SIG-M5 (cell line): ENCODE measurements around the gene SPRN.
"Not testable (repeated sequence)": the region's sequence is repeated elsewhere in the genome, so short reads cannot be mapped to it uniquely, and the experiment has no call there.

Experiments used
- DNase-seq: peaks from one replicate; lab custom pipeline; 2025; lab: John Stamatoyannopoulos, UW

Gene SPRN

GRCh38 chr10:133456041-133456951, 31.9 kb upstream of the SPRN start:
- no peak for DNase-seq

- no peak for DNase-seq
These were observed 31.2 kb upstream of the SPRN start for GRCh38 chr10:133455611-133456031.

DNA sequence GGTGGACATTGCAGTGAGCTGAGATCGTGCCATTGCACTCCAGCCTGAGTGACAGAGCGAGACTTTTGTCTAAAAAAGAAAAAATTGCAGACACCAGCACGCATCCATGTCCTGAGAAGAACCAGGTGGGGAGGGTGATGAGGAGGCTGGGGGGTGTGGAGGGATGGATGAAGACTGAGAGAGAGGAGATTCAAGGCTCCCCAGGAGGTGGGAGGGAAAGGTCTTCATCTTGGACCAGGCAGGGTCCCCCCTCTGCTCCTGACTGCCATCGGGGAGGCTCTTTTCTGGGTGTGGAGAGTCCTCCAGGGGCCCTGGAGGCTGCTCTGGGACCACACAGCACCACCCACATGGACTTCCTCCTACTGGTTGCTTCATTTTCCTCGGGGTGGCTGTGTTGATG, 30.8 kb upstream of the SPRN start:
- DNase-seq, result no peak

DNA sequence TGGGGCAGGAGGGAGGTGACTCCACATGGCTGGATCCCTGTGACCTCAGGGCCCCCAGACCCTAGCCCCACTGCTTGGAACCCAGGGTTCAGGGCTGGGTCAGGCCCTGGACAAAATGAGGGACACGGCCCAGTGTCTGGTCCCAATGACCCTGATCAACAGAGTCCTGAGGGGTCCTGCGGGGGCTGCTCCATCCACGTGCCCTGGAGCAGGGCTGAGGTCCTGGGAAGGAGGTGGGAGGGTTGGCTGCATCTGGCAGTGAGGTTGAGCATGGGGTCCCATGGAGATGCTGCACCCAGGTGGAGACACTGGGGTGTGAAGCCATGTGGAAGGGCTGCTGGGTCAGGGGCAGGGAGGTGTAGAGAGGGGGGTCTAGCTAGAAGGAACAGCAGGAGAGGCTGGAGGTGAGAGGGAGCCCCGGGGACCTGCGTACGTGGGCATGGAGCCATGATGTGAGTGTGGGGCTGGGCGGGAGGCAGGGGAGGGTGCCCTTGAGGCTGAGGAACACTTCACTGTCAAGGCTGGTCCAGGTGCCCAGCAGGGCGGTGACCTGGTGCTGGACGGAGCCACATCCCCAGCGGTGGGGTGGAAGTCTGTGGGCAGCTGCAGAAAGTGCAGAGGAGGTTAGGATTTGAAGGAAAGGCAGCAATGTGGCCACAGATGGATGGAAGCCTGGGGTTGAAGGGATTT, 29.9 kb upstream of the SPRN start:
- DNase-seq, result no peak

- no peak for DNase-seq
These were observed 29.2 kb upstream of the SPRN start, which contains the start of gene SCART1 for GRCh38 chr10:133453516-133454203. SCART1 (plus strand) TSS chr10:133453945; CDS start chr10:133453998, 53 bp downstream.

DNA sequence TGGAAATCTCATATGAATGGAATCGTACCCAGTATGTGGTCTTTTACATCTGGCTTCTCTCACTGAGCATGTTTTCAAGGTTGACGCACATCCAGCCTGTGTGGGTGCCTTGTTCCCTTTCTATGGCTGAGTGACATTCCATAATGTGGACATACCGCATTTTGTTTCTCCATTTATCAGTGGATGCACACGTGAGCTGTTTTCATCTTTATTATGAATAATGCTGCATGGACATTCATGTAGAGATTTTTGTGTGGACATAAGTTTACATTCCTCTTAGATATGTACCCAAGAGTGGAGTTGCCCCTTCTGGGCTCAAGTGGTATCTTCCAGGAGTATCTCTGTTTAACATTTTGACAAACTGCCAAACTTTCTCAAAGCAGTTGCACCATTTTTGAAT, 28.0 kb upstream of the SPRN start:
- no peak for DNase-seq

- DNase-seq, result no peak
These were observed 26.9 kb upstream of the SPRN start for GRCh38 chr10:133451346-133451745.

GRCh38 chr10:133448120-133448519, 23.7 kb upstream of the SPRN start:
- DNase-seq, result no peak

DNA sequence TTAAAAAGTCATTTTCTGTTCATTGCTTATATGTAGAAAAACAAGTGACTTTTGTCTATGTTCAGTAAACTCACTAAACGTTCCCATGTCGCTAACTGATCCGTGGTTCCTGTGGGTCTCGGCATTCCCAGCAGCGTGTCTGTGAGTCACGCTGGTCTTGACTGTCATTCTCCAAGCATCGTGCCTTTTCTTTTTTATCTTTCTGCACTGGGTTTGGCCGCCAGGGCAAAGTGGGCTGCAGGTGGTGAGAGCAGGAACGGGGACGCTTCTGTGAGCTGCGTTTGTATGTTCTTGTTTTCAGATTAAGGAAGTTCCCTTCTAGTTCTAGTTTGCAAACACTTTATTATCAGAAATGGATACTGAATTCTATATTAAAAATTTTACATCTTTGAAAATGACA, 22.6 kb upstream of the SPRN start:
- no peak for DNase-seq

DNA sequence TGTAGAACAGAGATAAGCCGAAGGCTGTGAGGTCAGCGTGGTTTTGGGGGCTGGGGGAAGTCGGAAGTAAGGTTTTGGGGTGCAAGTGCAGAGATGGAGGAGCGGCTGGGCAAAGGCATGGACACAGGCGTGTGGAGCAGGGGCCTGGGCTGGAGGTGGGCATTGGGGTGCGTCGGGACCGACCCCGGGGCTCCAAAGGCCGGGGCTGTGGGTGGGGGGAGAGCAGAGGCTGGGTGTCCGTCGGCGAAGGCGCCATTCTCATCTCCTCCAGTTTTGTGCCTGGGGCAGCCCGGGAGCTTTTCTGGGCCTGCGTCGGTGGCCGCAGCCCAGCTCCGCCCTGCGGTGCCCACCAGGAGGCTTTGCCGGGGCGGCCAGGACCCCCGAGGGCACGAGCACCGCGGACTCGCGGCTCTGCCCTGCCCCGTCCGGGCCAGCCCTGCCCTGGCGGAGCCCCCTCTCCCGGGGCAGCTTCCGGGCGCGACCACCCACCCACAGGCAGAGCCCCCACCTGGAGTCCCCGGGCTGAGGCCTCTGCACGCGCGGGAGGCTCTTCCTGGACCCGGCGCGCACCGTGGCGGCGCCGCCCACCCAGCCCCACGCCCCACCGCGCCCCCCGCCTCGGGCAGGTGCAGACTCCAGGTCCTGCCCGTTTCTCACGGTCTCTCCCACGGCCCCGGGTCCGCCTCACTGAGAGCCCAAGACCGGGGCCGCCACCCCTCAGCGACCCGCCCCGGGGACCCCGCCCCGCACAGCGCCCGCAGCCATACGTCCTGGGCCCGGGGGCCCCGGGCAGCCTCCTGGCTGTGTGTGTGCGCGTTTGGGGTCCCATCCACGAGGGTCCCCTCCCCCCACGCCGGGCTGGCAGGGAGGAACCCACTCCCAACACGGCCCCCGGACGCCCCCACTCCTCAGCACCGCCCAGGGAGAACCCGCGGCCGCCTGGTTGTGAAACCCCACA, 21.6 kb upstream of the SPRN start:
- no peak for DNase-seq

DNA sequence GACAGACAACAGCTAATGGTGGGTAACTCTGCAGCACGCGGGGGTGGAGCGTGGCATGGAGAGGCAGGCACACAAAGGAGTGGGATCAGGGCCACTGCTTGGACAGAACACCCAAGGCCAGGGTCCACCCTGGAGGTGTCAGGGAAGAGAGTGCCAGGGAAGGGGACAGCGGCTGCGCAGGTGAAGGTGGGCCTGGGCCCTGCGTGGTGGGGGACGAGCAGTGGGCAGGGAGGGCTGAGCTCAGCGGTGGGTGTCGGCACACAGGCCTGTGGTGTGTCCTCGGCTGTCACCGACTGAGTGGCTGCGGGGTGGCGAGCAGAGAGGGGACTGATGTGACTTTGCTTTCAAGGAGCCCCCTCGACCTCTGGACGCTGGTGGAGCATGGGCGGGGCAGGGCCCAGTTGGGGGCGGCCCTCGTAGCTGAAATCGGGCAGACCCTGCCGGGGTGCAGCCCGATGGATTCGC, 20.9 kb upstream of the SPRN start:
- DNase-seq, result no peak

GRCh38 chr10:133444342-133445267, 20.2 kb upstream of the SPRN start:
- DNase-seq, result no peak

DNA sequence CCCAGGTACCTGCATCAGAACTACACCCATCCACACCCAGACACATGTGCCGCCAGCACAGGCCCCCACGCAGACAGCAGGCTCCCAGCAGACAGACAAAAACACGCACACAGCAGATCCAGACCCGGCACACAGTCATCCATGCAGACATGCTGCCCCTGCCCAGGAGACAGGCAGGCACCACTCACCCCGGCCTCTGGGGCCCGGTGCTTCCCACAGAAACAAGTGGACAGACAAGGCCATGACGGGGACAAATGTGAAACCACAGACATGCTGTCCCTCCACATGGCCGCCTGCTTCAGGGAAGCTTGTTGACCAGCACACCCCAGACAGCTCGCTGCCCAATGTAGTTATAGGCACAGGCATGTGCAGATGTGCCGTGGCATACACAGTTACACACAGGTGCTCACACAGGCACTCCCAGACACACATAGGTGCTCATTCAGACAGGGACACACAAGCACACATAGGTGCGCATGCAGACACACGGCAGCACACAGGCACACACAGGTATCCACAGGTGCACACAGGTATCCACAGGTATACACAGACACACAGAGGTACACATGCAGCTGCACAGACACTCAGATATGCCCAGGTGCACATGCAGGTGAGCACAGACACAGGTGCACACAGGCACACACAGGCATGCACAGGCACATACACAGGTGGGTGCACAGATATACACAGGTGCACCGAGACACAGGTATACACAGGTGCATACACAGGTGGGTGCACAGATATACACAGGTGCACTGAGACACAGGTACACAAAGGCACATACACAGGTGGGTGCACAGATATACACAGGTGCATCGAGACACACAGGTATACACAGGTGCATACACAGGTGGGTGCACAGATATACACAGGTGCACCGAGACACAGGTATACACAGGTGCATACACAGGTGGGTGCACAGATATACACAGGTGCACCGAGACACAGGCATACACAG, 18.8 kb upstream of the SPRN start:
- no peak for DNase-seq

GRCh38 chr10:133442191-133442966, 18.0 kb upstream of the SPRN start:
- no peak for DNase-seq

GRCh38 chr10:133441780-133442179, 17.4 kb upstream of the SPRN start:
- no peak for DNase-seq

- not testable (repeated sequence) for DNase-seq
These were observed 16.9 kb upstream of the SPRN start for GRCh38 chr10:133441356-133441755.

DNA sequence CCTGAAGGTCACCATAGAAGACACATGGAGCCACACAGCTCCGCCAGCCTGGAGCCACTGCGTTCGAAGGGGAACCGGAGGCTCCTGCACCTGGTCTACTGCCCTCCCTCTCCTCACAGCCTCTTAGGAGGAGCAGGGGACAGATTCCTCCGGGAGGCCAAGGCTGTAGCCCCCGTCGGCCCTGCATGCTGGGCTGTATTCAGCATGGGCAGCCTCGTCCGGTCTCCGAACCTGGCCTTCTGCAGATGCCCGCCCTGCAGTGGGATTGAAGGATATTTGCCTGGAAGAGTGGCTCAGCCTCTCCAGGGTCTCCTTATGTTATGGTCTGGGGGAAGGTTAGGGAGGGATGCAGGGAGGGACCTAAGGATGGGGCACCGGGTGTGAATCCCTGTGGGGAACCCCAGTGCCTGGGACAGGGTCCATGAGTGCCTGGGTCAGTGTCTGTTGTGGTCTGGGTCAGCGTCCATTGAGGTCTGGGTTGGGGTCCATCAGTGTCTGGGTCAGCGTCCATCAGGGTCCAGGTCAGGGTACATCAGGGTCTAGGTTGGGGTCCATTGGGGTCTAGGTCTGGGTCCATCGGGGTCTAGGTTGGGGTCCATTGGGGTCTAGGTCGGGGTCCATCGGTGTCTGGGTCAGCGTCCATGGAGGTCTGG, 16.3 kb upstream of the SPRN start:
- no peak for DNase-seq
